ENCODE measurements around the gene PARN.

GRCh38 chr16:14496047-14496770 lies 133.9 kb downstream of the PARN start:
- TF ChIP-seq EZH2 (IDR thresholded peaks at IDR 0.05): no peak
- TF ChIP-seq POLR2AphosphoS5 (IDR thresholded peaks at IDR 0.05; ENCODE audit: borderline replicate concordance, low read depth, low read length): no peak
- TF ChIP-seq FOXP2 (optimal IDR thresholded peaks at IDR 0.05; ENCODE audit: control extremely low read depth, extremely low read length, insufficient read depth): no peak
